Nephron (organoid): ENCODE measurements around the gene TMEM52.

Experiments
- H3K27ac Mint-ChIP-seq, 3 experiments: 2 replicates each; pipeline ENCODE4 v1.8.0; 2020; ENCODE audit warnings: mixed read lengths in 3 of 3, mild to moderate bottlenecking in 2 of 3, moderate library complexity in 1 of 3
- H3K27me3 Mint-ChIP-seq: 2 replicates; pipeline ENCODE4 v1.8.0; 2021; ENCODE audit warnings: low read depth, mild to moderate bottlenecking, moderate library complexity, mixed read lengths
- H3K36me3 Mint-ChIP-seq: 2 replicates; pipeline ENCODE4 v1.8.0; 2020; ENCODE audit warnings: low read depth, mixed read lengths
- H3K4me1 Mint-ChIP-seq: 2 replicates; pipeline ENCODE4 v1.8.0; 2020; ENCODE audit warnings: mixed read lengths
- H3K4me3 Mint-ChIP-seq, 3 experiments: 2 replicates each; pipeline ENCODE4 v1.8.0; 2020; ENCODE audit warnings: mild to moderate bottlenecking in 3 of 3, mixed read lengths in 3 of 3, moderate library complexity in 2 of 3
- H3K9me3 Mint-ChIP-seq: 2 replicates; pipeline ENCODE4 v1.8.0; 2020; ENCODE audit warnings: mixed read lengths
- TF ChIP-seq, protein P1 (sequence below), 3 experiments: fragments of 200-600 bp; sonication (generic); IDR thresholded peaks; one replicate each; pipeline ENCODE4 v1.5.0; 2021; ENCODE audit warnings: antibody characterized with exemption in 3 of 3; ENCODE audit not compliant: unreplicated experiment in 3 of 3

The TMEM52 gene

DNA sequence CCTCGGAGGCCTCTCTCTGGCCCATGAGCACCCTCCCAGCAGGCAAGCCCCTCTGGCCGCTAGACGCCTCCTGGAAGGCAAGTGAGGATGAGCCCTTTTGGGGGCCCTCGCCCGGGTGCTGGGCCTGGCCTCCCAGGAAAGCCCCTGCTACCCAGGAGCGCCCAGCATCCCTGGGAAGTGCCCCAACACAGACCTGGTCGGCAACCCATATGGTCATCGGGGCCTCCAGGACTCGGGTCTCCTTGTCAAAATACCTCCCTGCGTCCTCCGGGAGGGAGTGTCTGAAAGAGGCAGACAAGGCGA, 21.0 kb upstream of the TMEM52 start:
- H3K27ac Mint-ChIP-seq: no peak overlapping the region
- peaks cover 14% of the 10 kb centered on the region for H3K27me3 Mint-ChIP-seq
- no peak overlapping the region for H3K4me3 Mint-ChIP-seq
- no peaks in the 10 kb centered on the region for H3K36me3 Mint-ChIP-seq
- H3K9me3 Mint-ChIP-seq: no peaks in the 10 kb centered on the region
- TF ChIP-seq, protein P1, sequence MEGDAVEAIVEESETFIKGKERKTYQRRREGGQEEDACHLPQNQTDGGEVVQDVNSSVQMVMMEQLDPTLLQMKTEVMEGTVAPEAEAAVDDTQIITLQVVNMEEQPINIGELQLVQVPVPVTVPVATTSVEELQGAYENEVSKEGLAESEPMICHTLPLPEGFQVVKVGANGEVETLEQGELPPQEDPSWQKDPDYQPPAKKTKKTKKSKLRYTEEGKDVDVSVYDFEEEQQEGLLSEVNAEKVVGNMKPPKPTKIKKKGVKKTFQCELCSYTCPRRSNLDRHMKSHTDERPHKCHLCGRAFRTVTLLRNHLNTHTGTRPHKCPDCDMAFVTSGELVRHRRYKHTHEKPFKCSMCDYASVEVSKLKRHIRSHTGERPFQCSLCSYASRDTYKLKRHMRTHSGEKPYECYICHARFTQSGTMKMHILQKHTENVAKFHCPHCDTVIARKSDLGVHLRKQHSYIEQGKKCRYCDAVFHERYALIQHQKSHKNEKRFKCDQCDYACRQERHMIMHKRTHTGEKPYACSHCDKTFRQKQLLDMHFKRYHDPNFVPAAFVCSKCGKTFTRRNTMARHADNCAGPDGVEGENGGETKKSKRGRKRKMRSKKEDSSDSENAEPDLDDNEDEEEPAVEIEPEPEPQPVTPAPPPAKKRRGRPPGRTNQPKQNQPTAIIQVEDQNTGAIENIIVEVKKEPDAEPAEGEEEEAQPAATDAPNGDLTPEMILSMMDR (IDR thresholded peaks at IDR 0.05; ENCODE audit: unreplicated experiment in 3 of 3): no peak
- peaks cover 6% of the 10 kb centered on the region for H3K4me1 Mint-ChIP-seq

DNA sequence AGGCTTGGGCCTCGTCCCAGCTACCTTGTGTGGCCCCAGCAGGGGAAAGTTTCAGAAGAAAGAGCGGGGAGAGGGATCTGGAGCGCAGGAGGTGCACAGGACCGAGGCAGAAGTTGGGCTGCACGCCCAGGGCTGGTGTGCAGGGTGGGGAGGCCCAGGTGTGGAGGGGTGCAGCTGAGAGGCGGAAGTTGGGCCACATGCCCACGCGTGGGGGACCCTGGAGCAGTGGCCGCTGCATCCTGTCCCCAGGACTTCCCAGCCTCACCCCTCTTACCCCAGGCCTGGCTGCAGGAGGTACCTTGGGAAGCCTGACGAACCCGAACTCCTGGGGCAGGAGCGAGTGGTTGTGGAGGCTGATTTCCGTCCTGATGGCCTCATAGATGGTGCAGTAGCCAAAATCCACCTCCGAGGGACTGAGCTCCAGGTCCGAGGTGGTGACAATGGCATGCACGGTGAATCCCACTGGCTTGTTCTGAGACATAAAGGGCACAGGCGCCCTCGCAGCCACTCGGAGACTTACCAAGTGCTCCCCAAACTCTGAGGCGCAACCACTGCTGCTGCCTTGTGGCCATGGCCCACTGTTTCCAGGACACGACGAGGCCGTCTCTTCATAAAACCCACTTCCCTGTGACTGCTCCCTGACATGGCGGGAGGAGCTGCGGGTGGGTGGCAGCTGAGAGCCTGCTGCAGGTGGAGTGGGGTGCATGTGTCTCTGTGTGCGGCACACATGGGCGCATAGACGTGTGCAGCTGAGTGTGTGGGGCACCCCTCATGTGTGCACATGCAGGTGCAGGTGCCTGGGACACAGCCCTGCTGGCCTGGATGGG, 20.4 kb upstream of the TMEM52 start:
- TF ChIP-seq, protein P1 (IDR thresholded peaks at IDR 0.05; ENCODE audit: unreplicated experiment in 3 of 3): no peak

DNA sequence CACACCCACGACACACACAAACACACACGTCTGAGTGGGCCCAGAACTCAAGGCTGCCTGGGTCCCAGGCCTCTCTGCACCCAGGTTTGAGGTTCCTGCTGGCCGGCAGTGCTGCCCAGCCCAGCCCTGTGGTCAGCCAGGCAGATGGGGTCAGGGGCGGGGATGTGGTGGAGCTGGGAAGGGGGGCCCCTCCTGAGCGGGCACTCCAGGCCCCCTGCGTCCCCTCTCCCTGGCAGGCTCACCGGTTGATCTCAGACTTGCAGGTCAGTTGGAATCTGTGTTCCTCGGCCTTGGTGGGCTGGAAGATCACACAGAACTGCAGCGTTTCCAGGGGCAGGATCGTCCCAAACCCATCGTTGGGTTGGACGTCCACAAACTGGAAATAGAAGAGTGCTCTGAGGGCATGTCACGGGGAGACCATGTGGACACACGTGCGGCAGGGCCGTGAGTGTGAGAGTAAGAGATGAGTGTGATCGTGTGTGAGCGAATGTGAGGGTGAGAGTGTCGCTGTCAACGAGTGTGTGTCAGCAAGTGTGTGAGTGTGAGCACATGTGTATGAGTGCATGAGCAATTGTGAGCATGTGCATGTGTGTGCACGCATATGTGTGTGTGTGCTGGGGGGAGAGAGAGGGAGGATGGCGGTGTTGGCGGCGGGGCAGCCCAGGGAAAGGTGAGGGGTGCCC, 19.7 kb upstream of the TMEM52 start:
- Mint-ChIP-seq H3K9me3 (no peaks in the 10 kb centered on the region), H3K27me3 (peaks cover 6% of the 10 kb centered on the region), H3K27ac (no peak overlapping the region), H3K4me3 (no peak overlapping the region), H3K4me1 (peaks cover under 1% of the 10 kb centered on the region), H3K36me3 (no peaks in the 10 kb centered on the region)
- TF ChIP-seq, protein P1 (IDR thresholded peaks at IDR 0.05; ENCODE audit: unreplicated experiment in 3 of 3): no peak

More for the DNA sequence above, 20.4 kb upstream of the TMEM52 start:
- Mint-ChIP-seq H3K27me3 (peaks cover 13% of the 10 kb centered on the region), H3K9me3 (no peaks in the 10 kb centered on the region), H3K4me3 (no peak overlapping the region), H3K36me3 (no peaks in the 10 kb centered on the region), H3K4me1 (peaks cover 6% of the 10 kb centered on the region), H3K27ac (no peak overlapping the region)

DNA sequence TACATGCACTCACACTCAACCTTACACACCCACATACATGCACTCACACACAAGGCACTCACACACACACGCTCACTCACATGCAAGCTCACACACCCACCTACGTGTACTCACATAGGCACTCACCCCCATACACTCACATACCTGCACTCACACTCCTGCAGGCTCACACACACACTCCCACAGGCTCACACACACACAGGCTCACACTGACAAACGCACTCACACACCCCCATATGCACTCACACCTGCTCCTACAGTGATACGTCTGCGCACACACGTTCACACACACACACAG, 19.1 kb upstream of the TMEM52 start:
- Mint-ChIP-seq H3K27ac (no peak overlapping the region), H3K4me1 (no peaks in the 10 kb centered on the region), H3K36me3 (no peaks in the 10 kb centered on the region), H3K9me3 (no peaks in the 10 kb centered on the region), H3K27me3 (peaks cover 8% of the 10 kb centered on the region), H3K4me3 (no peak overlapping the region)
- TF ChIP-seq, protein P1 (IDR thresholded peaks at IDR 0.05; ENCODE audit: unreplicated experiment in 3 of 3): no peak

DNA sequence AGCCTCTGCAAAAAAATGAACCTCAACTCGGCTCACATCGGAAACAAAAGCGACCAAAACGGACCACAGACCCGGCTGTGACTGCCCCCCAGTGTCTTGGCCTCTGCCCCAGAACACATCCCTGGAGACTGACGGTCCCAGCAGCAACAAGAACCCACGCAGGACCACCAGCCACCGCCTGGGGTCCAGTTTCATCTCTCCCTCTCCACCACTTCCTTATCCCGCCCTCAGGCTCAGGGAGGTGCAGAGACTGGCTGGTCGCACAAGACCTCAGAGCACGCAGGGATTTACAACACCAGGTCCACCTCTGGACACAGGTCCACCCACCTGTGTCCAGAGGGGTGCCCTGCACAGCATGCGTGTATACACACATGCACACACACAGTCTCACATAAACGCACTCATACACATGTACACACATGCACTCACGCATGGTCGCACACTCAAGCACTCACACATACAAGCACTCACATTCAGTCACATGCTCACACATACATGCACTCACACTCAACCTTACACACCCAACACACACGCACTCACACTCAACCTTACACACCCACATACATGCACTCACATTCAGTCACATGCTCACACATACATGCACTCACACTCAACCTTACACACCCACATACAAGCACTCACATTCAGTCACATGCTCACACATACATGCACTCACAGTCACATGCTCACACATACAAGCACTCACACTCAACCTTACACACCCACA, 18.6 kb upstream of the TMEM52 start:
- H3K4me3 Mint-ChIP-seq: no peak overlapping the region

More for the DNA sequence above, 18.6 kb upstream of the TMEM52 start:
- Mint-ChIP-seq H3K36me3 (no peaks in the 10 kb centered on the region), H3K27ac (no peak overlapping the region), H3K4me1 (no peaks in the 10 kb centered on the region), H3K27me3 (peaks cover 4% of the 10 kb centered on the region), H3K9me3 (no peaks in the 10 kb centered on the region)
- TF ChIP-seq, protein P1 (IDR thresholded peaks at IDR 0.05; ENCODE audit: unreplicated experiment in 3 of 3): no peak
